HepG2 (cell line): ENCODE results near the gene WNT4. TPM values are rescaled to one million over a fixed set of nuclear protein-coding genes. Genes with fewer than 3 reads are reported as not detected.

ENCODE experiments used
- ATAC-seq: fragments of 200-7000 bp; cut with Tn5 transposase; 3 replicates; pipeline ENCODE4 v1.9.1; 2020; ENCODE audit warnings: mild to moderate bottlenecking, moderate library complexity
- BruUV-seq: library from RNA; stranded (reverse); fragments of 400-500 nt; replicated peaks from 2 replicates; lab custom pipeline; 2021; lab: Mats Ljungman, UMichigan
- CTCF ChIA-PET: fragments of 300-600 bp; formaldehyde crosslinking; extraction: SDS; loops from one replicate; lab custom pipeline; 2021; ENCODE audit warnings: low total read pairs, inconsistent platforms, low intra/inter-chr PET ratio; lab: Yijun Ruan, JAX
- POLR2A ChIA-PET: fragments of 350-600 bp; sonication (Branson Sonifier 250); formaldehyde crosslinking; loops from one replicate; lab custom pipeline; 2020; ENCODE audit warnings: antibody characterized with exemption, inconsistent platforms; lab: Yijun Ruan, JAX
- DNase-seq: peaks from one replicate; pipeline ENCODE4 v3.0.0-alpha.2; 2015; ENCODE audit warnings: low spot score
- FAIRE-seq: peaks from 3 replicates; lab custom pipeline; 2011; peaks lifted over from hg19 to GRCh38; lab: Jason Lieb, UNC
- H2AFZ ChIP-seq: one replicate; pipeline ENCODE4 v1.6.1; 2011; ENCODE audit warnings: low read length, inconsistent platforms
- H3K27ac ChIP-seq: fragments of 300-600 bp; 3 replicates; pipeline ENCODE4 v1.8.0; 2011; ENCODE audit warnings: mixed run types, mild to moderate bottlenecking, mixed read lengths, low read length, inconsistent platforms; ENCODE audit not compliant: insufficient read depth; ENCODE audit errors: extremely low read length
- H3K27me3 ChIP-seq, 2 experiments: fragments of 200-600 bp in 1 of 2; 2 replicates in 1 of 2; 3 replicates in 1 of 2; pipeline versions ENCODE4 v1.6.0 to v1.8.0; 2011; ENCODE audit warnings: low read length in 2 of 2, mild to moderate bottlenecking in 2 of 2, moderate library complexity in 2 of 2, inconsistent platforms in 1 of 2; ENCODE audit not compliant: insufficient read depth in 2 of 2, control insufficient read depth in 1 of 2
- H3K36me3 ChIP-seq, 2 experiments: fragments of 200-600 bp in 1 of 2; replicated peaks in 1 of 2; 2 replicates in 1 of 2; 3 replicates in 1 of 2; pipeline versions ENCODE4 v1.5.1 to v1.8.0; 2011; ENCODE audit warnings: low read length in 2 of 2, inconsistent platforms in 1 of 2; ENCODE audit not compliant: insufficient read depth in 2 of 2, control insufficient read depth in 1 of 2
- H3K4me1 ChIP-seq: 2 replicates; pipeline ENCODE4 v1.5.1; 2012; ENCODE audit warnings: low read length, inconsistent platforms; ENCODE audit not compliant: insufficient read depth
- H3K4me2 ChIP-seq: 2 replicates; pipeline ENCODE4 v1.6.0; 2011; ENCODE audit warnings: low read depth, low read length, inconsistent platforms
- H3K4me3 ChIP-seq, 3 experiments: fragments of 200-600 bp in 1 of 3; sonication (generic), shearing (Covaris generic) in 1 of 3; replicated peaks in 1 of 3; 2 replicates each; pipeline ENCODE4 v1.5.1; 2011 to 2016; ENCODE audit warnings: low read length in 3 of 3, inconsistent platforms in 2 of 3, low read depth in 2 of 3, mild to moderate bottlenecking in 2 of 3, control low read depth in 1 of 3, mixed read lengths in 1 of 3; ENCODE audit not compliant: insufficient read depth in 1 of 3
- H3K79me2 ChIP-seq: one replicate; pipeline ENCODE4 v1.6.1; 2011; ENCODE audit warnings: low read length, inconsistent platforms; ENCODE audit not compliant: insufficient read depth
- H3K9ac ChIP-seq: 2 replicates; pipeline ENCODE4 v1.6.0; 2011; ENCODE audit warnings: mild to moderate bottlenecking, low read depth, low read length, inconsistent platforms; ENCODE audit not compliant: insufficient read depth
- H3K9me3 ChIP-seq: 2 replicates; pipeline ENCODE4 v1.5.1; 2012; ENCODE audit warnings: mild to moderate bottlenecking, low read length
- H4K20me1 ChIP-seq: 2 replicates; pipeline ENCODE4 v1.6.0; 2011; ENCODE audit warnings: inconsistent platforms, mild to moderate bottlenecking, low read length, moderate library complexity; ENCODE audit not compliant: insufficient read depth
- BCL6 ChIP-seq: IDR thresholded peaks from 2 replicates; pipeline ENCODE4 v1.6.1; 2016; ENCODE audit warnings: missing genetic modification reagents, missing compliant biosample characterization
- EZH2 ChIP-seq: conservative IDR thresholded peaks from 2 replicates; pipeline ENCODE4 v1.6.1; 2012; ENCODE audit warnings: mild to moderate bottlenecking, low read depth, low read length, moderate library complexity
- HES4 ChIP-seq: sonication (generic); formaldehyde crosslinking; IDR thresholded peaks from 2 replicates; pipeline ENCODE4 v1.9.0; 2021; ENCODE audit warnings: mild to moderate bottlenecking, missing genetic modification reagents, borderline replicate concordance
- WGBS: methylation state at CpG from one replicate; pipeline ENCODE4 v1.1.6; 2017; ENCODE audit warnings: low lambda C conversion rate; 5-methylcytosine and 5-hydroxymethylcytosine counted together
- in situ Hi-C: cut with HindIII; loops from 2 replicates; pipeline ENCODE4 v1.10.0; 2017; ENCODE audit warnings: low pct_unique_long_range_greater_than_20kb; ENCODE audit not compliant: extremely low pct_ligation_motif_present
- intact Hi-C: fragments of 100-400 bp; cut with micrococcal nuclease; formaldehyde crosslinking; loops from one replicate; pipeline ENCODE4 v1.10.0; 2022; ENCODE audit not compliant: unreplicated experiment
- polyA plus RNA-seq, 8 experiments: library from polyadenylated mRNA; depleted of rRNA in 3 of 8; stranded (reverse) in 7 of 8; unstranded in 1 of 8; fragments of >200 nt; fragmentation: Illumina TruSeq in 4 of 8; extraction: Trizol in 4 of 8; gene quantifications; 2 replicates each; pipeline versions ENCODE4 v1.2.1 to v1.2.3, GENCODE V29; 2011 to 2016; ENCODE audit warnings: low read depth in 4 of 8, missing spikeins in 1 of 8, mixed read lengths in 1 of 8; ENCODE audit not compliant: insufficient read depth in 1 of 8
- total RNA-seq, 5 experiments: library from RNA; depleted of rRNA; stranded (reverse); fragments of >200 nt; fragmentation: Illumina TruSeq; extraction: Trizol; gene quantifications; 2 replicates each; pipeline ENCODE4 v1.2.3, GENCODE V29; 2016; ENCODE audit warnings: low read depth in 1 of 5
- TF ChIP-seq, protein P1 (sequence below): sonication (generic); formaldehyde crosslinking; IDR thresholded peaks from 2 replicates; pipeline ENCODE4 v1.5.1; 2020; ENCODE audit warnings: mild to moderate bottlenecking, missing genetic modification reagents, moderate library complexity

WNT4 gene
- total and polyA plus RNA-seq, 2 of the 13 experiments (the other 11 are each of a cell fraction or from before 2014, with no cell fraction given), result not detected

DNA sequence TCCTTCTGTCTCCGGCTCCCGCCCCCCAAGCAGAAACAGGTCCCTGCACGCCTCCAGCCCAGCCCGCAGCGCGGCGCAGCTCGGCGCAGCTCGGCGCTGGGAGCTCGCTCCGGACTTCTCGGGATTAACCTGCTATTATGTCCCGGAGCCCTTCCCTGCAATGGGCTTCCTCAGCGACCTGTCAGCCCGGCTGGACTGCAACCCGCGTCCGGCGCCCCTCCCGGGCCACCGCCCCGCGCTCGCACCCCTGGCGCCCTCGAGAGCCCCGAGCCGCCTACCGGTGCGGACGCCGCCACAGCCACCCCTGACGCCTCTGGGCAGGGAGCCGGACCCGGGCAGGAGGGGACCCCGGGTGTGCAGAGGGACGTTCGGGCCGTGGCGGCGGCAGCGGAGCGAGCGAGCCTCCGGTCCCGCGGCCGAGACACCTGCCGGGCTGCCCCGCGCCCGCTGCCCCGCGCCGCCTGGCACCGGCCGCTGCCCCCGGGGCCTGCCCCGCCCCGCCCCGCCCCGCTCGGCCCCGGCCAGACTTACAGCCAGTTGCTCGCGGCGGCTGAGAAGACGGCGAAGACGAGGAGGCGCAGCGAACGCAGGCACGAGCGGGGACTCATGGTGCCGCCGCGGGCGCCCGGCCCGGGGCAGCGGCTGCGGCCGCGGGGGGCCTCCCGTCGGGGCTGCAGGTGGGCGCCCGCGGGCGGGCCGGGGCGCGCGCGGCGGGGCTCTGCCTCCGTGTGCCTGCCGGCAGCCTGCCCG lies 407 bp downstream of the WNT4 start:
- no TSS peak for BruUV-seq
- Histone ChIP-seq H3K9me3 (no peaks in the 10 kb centered on the region), H3K4me3 (no peak overlapping the region; a peak in 1 of 6 replicates), H3K79me2 (no peaks in the 10 kb centered on the region), H3K36me3 (no peaks in the 10 kb centered on the region), H3K4me2 (peak overlapping the region; percentile 23), H3K4me1 (no peaks in the 10 kb centered on the region), H3K27me3 (peaks cover 34 to 86% of the 10 kb centered on the region in 2 experiments), H4K20me1 (peaks cover 39% of the 10 kb centered on the region), H2AFZ (no peak overlapping the region), H3K9ac (no peak overlapping the region), H3K27ac (no peak overlapping the region)
- no peak for FAIRE-seq
- ChIA-PET CTCF (no interaction called here), POLR2A (no interaction called here)
- in situ Hi-C loops, result no loop called here
- WGBS, result 0% methylated on average over 8 of the region's 102 CpGs
- TF ChIP-seq, protein P1, sequence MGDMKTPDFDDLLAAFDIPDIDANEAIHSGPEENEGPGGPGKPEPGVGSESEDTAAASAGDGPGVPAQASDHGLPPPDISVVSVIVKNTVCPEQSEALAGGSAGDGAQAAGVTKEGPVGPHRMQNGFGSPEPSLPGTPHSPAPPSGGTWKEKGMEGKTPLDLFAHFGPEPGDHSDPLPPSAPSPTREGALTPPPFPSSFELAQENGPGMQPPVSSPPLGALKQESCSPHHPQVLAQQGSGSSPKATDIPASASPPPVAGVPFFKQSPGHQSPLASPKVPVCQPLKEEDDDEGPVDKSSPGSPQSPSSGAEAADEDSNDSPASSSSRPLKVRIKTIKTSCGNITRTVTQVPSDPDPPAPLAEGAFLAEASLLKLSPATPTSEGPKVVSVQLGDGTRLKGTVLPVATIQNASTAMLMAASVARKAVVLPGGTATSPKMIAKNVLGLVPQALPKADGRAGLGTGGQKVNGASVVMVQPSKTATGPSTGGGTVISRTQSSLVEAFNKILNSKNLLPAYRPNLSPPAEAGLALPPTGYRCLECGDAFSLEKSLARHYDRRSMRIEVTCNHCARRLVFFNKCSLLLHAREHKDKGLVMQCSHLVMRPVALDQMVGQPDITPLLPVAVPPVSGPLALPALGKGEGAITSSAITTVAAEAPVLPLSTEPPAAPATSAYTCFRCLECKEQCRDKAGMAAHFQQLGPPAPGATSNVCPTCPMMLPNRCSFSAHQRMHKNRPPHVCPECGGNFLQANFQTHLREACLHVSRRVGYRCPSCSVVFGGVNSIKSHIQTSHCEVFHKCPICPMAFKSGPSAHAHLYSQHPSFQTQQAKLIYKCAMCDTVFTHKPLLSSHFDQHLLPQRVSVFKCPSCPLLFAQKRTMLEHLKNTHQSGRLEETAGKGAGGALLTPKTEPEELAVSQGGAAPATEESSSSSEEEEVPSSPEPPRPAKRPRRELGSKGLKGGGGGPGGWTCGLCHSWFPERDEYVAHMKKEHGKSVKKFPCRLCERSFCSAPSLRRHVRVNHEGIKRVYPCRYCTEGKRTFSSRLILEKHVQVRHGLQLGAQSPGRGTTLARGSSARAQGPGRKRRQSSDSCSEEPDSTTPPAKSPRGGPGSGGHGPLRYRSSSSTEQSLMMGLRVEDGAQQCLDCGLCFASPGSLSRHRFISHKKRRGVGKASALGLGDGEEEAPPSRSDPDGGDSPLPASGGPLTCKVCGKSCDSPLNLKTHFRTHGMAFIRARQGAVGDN (CRISPR knock-in tag), result peak; percentile 18; the same call in 1 of the 2 replicates
- TF ChIP-seq HES4 (no peak), EZH2 (peak; percentile 76; the same call in 1 of the 2 replicates), BCL6 (CRISPR knock-in tag) (peak; percentile 65; the same call in 1 of the 2 replicates)
- intact Hi-C loops, result no loop called here
- no peak for DNase-seq
- peak; percentile 37 for ATAC-seq
